CD4-positive, alpha-beta memory T cell (primary cell): ENCODE data around the gene MS4A12. TPM values are rescaled to one million over a fixed set of nuclear protein-coding genes. Genes with fewer than 3 reads are reported as not detected.
"Not testable (repeated sequence)": the region's sequence is repeated elsewhere in the genome, so short reads cannot be mapped to it uniquely, and the experiment has no call there.

Experiments used
- CTCF ChIA-PET: fragments of 350-600 bp; sonication (Branson Sonifier 250); formaldehyde crosslinking; loops from one replicate; lab custom pipeline; 2021; ENCODE audit warnings: inconsistent platforms; ENCODE audit not compliant: partially characterized antibody; lab: Charles Lee
- POLR2A ChIA-PET: fragments of 350-600 bp; sonication (Branson Sonifier 250); formaldehyde crosslinking; loops from one replicate; lab custom pipeline; 2021; ENCODE audit not compliant: partially characterized antibody; lab: Charles Lee
- DNase-seq, 5 donors: peaks; one replicate each; pipeline versions ENCODE4 v3.0.0 to v3.0.0-alpha.2; 2020 to 2022; ENCODE audit warnings: mixed read lengths in 1 of 5
- H3K27ac ChIP-seq: one replicate; pipeline ENCODE4 v1.7.0; 2013; ENCODE audit warnings: low read depth, low read length
- H3K27me3 ChIP-seq: 2 replicates; pipeline ENCODE4 v1.7.0; 2013; ENCODE audit warnings: mild to moderate bottlenecking, low read length, moderate library complexity; ENCODE audit not compliant: insufficient read depth
- H3K36me3 ChIP-seq: 2 replicates; pipeline ENCODE4 v1.7.0; 2013; ENCODE audit warnings: mild to moderate bottlenecking, low read length, moderate library complexity; ENCODE audit not compliant: insufficient read depth
- H3K4me1 ChIP-seq: 2 replicates; pipeline ENCODE4 v1.7.0; 2013; ENCODE audit warnings: mild to moderate bottlenecking, low read length, moderate library complexity; ENCODE audit not compliant: insufficient read depth
- H3K4me3 ChIP-seq, 2 donors: one replicate each; pipeline ENCODE4 v1.7.0; 2013; ENCODE audit warnings: low read length in 2 of 2, mild to moderate bottlenecking in 1 of 2
- H3K9me3 ChIP-seq, 2 donors: one replicate each; pipeline ENCODE4 v1.7.0; 2013; ENCODE audit warnings: low read length in 2 of 2, control low read depth in 1 of 2; ENCODE audit not compliant: control insufficient read depth in 1 of 2
- H3K27ac Mint-ChIP-seq, 7 donors: one replicate each; pipeline ENCODE4 v1.8.0; 2020 to 2021; ENCODE audit warnings: mixed read lengths in 7 of 7, mild to moderate bottlenecking in 6 of 7, inconsistent platforms in 3 of 7, moderate library complexity in 3 of 7
- H3K27me3 Mint-ChIP-seq, 2 donors: one replicate each; pipeline ENCODE4 v1.8.0; 2020 to 2021; ENCODE audit warnings: mixed read lengths in 2 of 2
- H3K36me3 Mint-ChIP-seq, 2 donors: one replicate each; pipeline ENCODE4 v1.8.0; 2020 to 2021; ENCODE audit warnings: mixed read lengths in 2 of 2, inconsistent platforms in 1 of 2, mild to moderate bottlenecking in 1 of 2
- H3K4me1 Mint-ChIP-seq, 4 donors: one replicate each; pipeline ENCODE4 v1.8.0; 2020 to 2021; ENCODE audit warnings: mixed read lengths in 4 of 4, mild to moderate bottlenecking in 1 of 4
- H3K4me3 Mint-ChIP-seq, 8 donors: one replicate each; pipeline ENCODE4 v1.8.0; 2020 to 2021; ENCODE audit warnings: mixed read lengths in 8 of 8, mild to moderate bottlenecking in 7 of 8, moderate library complexity in 6 of 8, inconsistent platforms in 3 of 8
- H3K9me3 Mint-ChIP-seq, 8 donors: one replicate each; pipeline ENCODE4 v1.8.0; 2020 to 2021; ENCODE audit warnings: mixed read lengths in 8 of 8, mild to moderate bottlenecking in 5 of 8, inconsistent platforms in 3 of 8, moderate library complexity in 1 of 8
- intact Hi-C: fragments of 100-400 bp; cut with micrococcal nuclease; formaldehyde crosslinking; loops from one replicate; pipeline ENCODE4 v1.15.1; 2023
- polyA plus RNA-seq, 2 donors: library from polyadenylated mRNA; unstranded; fragments of 300-500 nt; fragmentation: Illumina TruSeq; gene quantifications; one replicate each; pipeline ENCODE4 v1.2.3, GENCODE V29; 2021
- total RNA-seq, 2 experiments: library from RNA; stranded (reverse); gene quantifications; one replicate each; pipeline ENCODE4 v1.2.3, GENCODE V29; 2021

The MS4A12 gene, protein sequence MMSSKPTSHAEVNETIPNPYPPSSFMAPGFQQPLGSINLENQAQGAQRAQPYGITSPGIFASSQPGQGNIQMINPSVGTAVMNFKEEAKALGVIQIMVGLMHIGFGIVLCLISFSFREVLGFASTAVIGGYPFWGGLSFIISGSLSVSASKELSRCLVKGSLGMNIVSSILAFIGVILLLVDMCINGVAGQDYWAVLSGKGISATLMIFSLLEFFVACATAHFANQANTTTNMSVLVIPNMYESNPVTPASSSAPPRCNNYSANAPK
- total RNA-seq (not detected), polyA plus RNA-seq (not detected)

DNA sequence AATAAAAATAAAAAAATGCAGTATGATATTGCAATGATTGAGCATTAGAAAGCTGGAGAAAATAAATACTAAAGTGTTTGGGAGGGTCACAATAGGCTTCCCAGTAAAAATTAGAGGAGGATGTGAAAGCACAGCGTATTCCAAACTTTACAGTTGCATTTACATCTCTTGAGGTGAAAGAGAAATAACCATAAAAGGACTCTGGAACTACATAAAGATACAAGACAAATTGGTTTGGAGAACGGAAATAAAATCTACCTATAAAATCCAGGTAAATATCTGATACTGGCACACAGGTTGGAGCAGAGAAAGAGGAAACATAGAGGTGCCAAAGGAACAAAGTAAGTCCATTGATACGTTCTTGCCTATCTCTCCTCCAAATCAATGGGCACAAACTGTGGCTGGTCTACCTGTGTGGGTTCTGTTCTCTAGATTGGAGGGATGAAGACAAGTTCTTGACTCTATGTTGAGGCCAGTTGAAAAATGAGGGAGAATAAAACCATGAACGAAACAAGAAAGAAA lies at the start of gene MS4A12:
MS4A12 (plus strand) TSS at position 291 of the 522 bp plus-strand sequence. CDS start 4,541 bp downstream, outside the sequence.
- Histone ChIP-seq H3K27ac (no peak within 1 kb of the TSS), H3K36me3 (no peaks in the 10 kb centered on the region), H3K27me3 (no peaks in the 10 kb centered on the region), H3K4me3 (no peak within 1 kb of the TSS), H3K4me1 (no peaks in the 10 kb centered on the region), H3K9me3 (no peaks in the 10 kb centered on the region)
- DNase-seq = no peak
- Mint-ChIP-seq H3K4me1 (peaks cover 0 to 4% (median 0%) of the 10 kb centered on the region in 4 donors), H3K27ac (peak within 1 kb of the TSS in 1 of 7 donors; percentile 34), H3K27me3 (peaks cover 9 to 14% of the 10 kb centered on the region in 2 donors), H3K4me3 (no peak within 1 kb of the TSS), H3K9me3 (no peaks in the 10 kb centered on the region), H3K36me3 (no peaks in the 10 kb centered on the region)
- ChIA-PET CTCF (no interaction called here), POLR2A (no interaction called here)
- intact Hi-C loops = no loop called here

DNA sequence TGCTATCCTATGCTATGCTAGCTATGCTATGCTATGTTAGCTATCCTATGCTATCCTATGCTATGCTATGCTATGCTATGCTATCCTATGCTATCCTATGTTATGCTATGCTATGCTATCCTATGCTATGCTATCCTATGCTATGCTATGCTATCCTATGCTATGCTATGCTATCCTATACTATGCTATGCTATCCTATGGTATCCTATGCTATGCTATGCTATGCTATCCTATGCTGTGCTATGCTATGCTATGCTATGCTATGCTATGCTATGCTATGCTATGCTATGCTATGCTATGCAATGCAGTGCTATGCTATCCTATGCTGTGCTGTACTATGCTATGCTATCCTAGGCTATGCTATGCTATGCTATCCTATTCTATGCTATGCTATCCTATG lies 45.5 kb upstream of the MS4A12 start:
- Histone ChIP-seq H3K27me3 (no peaks in the 10 kb centered on the region), H3K9me3 (no peaks in the 10 kb centered on the region), H3K4me3 (no peak overlapping the region), H3K27ac (peak overlapping the region; percentile 1), H3K36me3 (no peaks in the 10 kb centered on the region), H3K4me1 (peaks cover 16% of the 10 kb centered on the region)
- CTCF ChIA-PET = no interaction called here
- H3K9me3 Mint-ChIP-seq = peaks cover 0 to 6% (median 0%) of the 10 kb centered on the region in 8 donors
- H3K4me1 Mint-ChIP-seq = peaks cover 15 to 24% (median 18%) of the 10 kb centered on the region in 4 donors
- intact Hi-C loops = no loop called here
- H3K27ac Mint-ChIP-seq = peak overlapping the region in 4 of 7 donors; percentile 30 to 91 (median 79)
- H3K27me3 Mint-ChIP-seq = no peaks in the 10 kb centered on the region
- H3K4me3 Mint-ChIP-seq = peak overlapping the region in 4 of 8 donors; percentile 5 to 92 (median 86)
- no peak for DNase-seq
- H3K36me3 Mint-ChIP-seq = no peaks in the 10 kb centered on the region
- POLR2A ChIA-PET = no interaction called here

DNA sequence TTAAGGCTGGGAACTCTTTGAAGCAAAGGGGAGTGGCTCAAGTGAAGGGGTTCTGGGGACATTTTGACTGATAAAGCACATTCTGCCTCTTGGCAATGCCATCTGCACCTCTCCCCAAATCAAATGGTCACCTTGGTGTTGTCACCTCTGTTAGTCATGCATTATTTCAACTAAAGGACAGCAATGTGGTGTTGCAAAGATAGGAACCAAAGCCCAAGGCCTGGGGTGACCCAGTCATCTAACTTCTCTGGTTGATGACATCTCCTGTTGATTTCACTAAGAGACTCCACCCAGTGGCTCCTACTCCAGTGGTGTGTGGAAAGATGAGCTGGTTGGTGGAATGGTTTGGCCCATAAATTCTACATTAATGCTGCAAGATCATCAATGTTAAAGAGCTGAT lies 44.7 kb upstream of the MS4A12 start:
- Histone ChIP-seq H3K27me3 (no peaks in the 10 kb centered on the region), H3K4me3 (no peak overlapping the region), H3K27ac (no peak overlapping the region), H3K4me1 (peaks cover 16% of the 10 kb centered on the region), H3K9me3 (no peaks in the 10 kb centered on the region), H3K36me3 (no peaks in the 10 kb centered on the region)
- ChIA-PET CTCF (no interaction called here), POLR2A (no interaction called here)
- intact Hi-C loops = no loop called here
- Mint-ChIP-seq H3K27me3 (no peaks in the 10 kb centered on the region), H3K36me3 (no peaks in the 10 kb centered on the region), H3K4me1 (peaks cover 13 to 20% (median 16%) of the 10 kb centered on the region in 4 donors), H3K4me3 (no peak overlapping the region), H3K9me3 (peaks cover 0 to 8% (median 0%) of the 10 kb centered on the region in 8 donors), H3K27ac (peak overlapping the region in 1 of 7 donors; percentile 3)
- DNase-seq = no peak

DNA sequence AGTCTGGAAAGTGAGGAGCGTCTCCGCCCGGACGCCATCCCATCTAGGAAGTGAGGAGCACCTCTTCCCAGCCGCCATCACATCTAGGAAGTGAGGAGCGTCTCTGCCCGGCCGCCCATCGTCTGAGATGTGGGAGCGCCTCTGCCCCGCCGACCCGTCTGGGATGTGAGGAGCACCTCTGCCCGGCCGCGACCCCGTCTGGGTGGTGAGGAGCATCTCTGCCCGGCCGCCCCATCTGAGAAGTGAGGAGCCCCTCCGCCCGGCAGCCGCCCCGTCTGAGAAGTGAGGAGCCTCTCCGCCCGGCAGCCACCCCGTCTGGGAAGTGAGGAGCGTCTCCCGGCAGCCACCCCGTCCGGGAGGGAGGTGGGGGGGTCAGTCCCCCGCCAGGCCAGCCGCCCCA lies 41.4 kb upstream of the MS4A12 start:
- H3K9me3 Mint-ChIP-seq, intact Hi-C loops, H3K27ac ChIP-seq, H3K36me3 Mint-ChIP-seq, CTCF ChIA-PET, H3K27me3 ChIP-seq, H3K4me3 Mint-ChIP-seq, H3K36me3 ChIP-seq, H3K27ac Mint-ChIP-seq, DNase-seq, H3K27me3 Mint-ChIP-seq, H3K4me3 ChIP-seq, H3K9me3 ChIP-seq, POLR2A ChIA-PET: not testable (repeated sequence)
- peaks cover 8 to 34% (median 18%) of the 10 kb centered on the region in 4 donors for H3K4me1 Mint-ChIP-seq
- H3K4me1 ChIP-seq = peaks cover 20% of the 10 kb centered on the region

- H3K36me3 Mint-ChIP-seq = no peaks in the 10 kb centered on the region
- CTCF ChIA-PET = no interaction called here
- H3K27ac Mint-ChIP-seq = peak overlapping the region in 1 of 7 donors; percentile 26
- no peaks in the 10 kb centered on the region for H3K27me3 ChIP-seq
- intact Hi-C loops = no loop called here
- no peak overlapping the region for H3K27ac ChIP-seq
- peaks cover 0 to 8% (median 0%) of the 10 kb centered on the region in 8 donors for H3K9me3 Mint-ChIP-seq
- peaks cover 8 to 23% (median 14%) of the 10 kb centered on the region in 4 donors for H3K4me1 Mint-ChIP-seq
- H3K4me1 ChIP-seq = peaks cover 8% of the 10 kb centered on the region
- no peaks in the 10 kb centered on the region for H3K36me3 ChIP-seq
- POLR2A ChIA-PET = no interaction called here
- peaks cover 3 to 7% of the 10 kb centered on the region in 2 donors for H3K27me3 Mint-ChIP-seq
- DNase-seq = no peak
- no peak overlapping the region for H3K4me3 Mint-ChIP-seq
- no peaks in the 10 kb centered on the region for H3K9me3 ChIP-seq
- H3K4me3 ChIP-seq = no peak overlapping the region
These were observed 38.4 kb upstream of the MS4A12 start for GRCh38 chr11:60454212-60454611.

GRCh38 chr11:60455531-60456042 lies 37.0 kb upstream of the MS4A12 start, which contains the start of gene MS4A1:
TSS of gene MS4A1 (plus strand) at chr11:60455847. CDS start at chr11:60462375, 6,528 bp downstream.
- peaks cover 0 to 2% (median 0%) of the 10 kb centered on the region in 8 donors for H3K9me3 Mint-ChIP-seq
- Histone ChIP-seq H3K9me3 (no peaks in the 10 kb centered on the region), H3K27ac (no peak within 1 kb of the TSS), H3K27me3 (no peaks in the 10 kb centered on the region), H3K4me1 (peaks cover 8% of the 10 kb centered on the region), H3K36me3 (no peaks in the 10 kb centered on the region), H3K4me3 (no peak within 1 kb of the TSS)
- peak within 1 kb of the TSS in 7 of 8 donors; percentile 17 to 73 (median 66) for H3K4me3 Mint-ChIP-seq
- H3K4me1 Mint-ChIP-seq = peaks cover 11 to 23% (median 14%) of the 10 kb centered on the region in 4 donors
- CTCF ChIA-PET = interaction anchor here (1.1 kb wide), 1 partner anchor 92 kb away, joined by 3 read pairs; no protein-coding TSS in a partner anchor
- peak in 1 of 5 donors; percentile 3 for DNase-seq
- H3K27ac Mint-ChIP-seq = peak within 1 kb of the TSS in 2 of 7 donors; percentile 65 to 80
- H3K36me3 Mint-ChIP-seq = no peaks in the 10 kb centered on the region
- POLR2A ChIA-PET = no interaction called here
- intact Hi-C loops = no loop called here
- peaks cover 3 to 7% of the 10 kb centered on the region in 2 donors for H3K27me3 Mint-ChIP-seq

- no peak overlapping the region for H3K27ac Mint-ChIP-seq
- H3K27me3 Mint-ChIP-seq = peaks cover 3 to 7% of the 10 kb centered on the region in 2 donors
- no peak overlapping the region for H3K27ac ChIP-seq
- no peaks in the 10 kb centered on the region for H3K27me3 ChIP-seq
- intact Hi-C loops = no loop called here
- no peaks in the 10 kb centered on the region for H3K36me3 ChIP-seq
- H3K4me1 ChIP-seq = peaks cover 8% of the 10 kb centered on the region
- ChIA-PET POLR2A (no interaction called here), CTCF (no interaction called here)
- peaks cover 11 to 23% (median 14%) of the 10 kb centered on the region in 4 donors for H3K4me1 Mint-ChIP-seq
- no peak overlapping the region for H3K4me3 Mint-ChIP-seq
- no peak for DNase-seq
- no peaks in the 10 kb centered on the region for H3K9me3 ChIP-seq
- H3K9me3 Mint-ChIP-seq = no peaks in the 10 kb centered on the region
- no peaks in the 10 kb centered on the region for H3K36me3 Mint-ChIP-seq
- H3K4me3 ChIP-seq = no peak overlapping the region
These were observed 35.0 kb upstream of the MS4A12 start for GRCh38 chr11:60457576-60457975.
